NT2/D1 (cell line): ENCODE measurements around the gene PDLIM5.

ENCODE experiments used
- SUZ12 ChIP-seq: IDR thresholded peaks from 2 replicates; pipeline ENCODE4 v1.6.1; 2011; ENCODE audit not compliant: insufficient read length, insufficient read depth; ENCODE audit errors: extremely low read depth
- YY1 ChIP-seq: IDR thresholded peaks from 2 replicates; pipeline ENCODE4 v1.6.1; 2011; ENCODE audit not compliant: insufficient read length, insufficient read depth
- ZNF274 ChIP-seq: IDR thresholded peaks from 2 replicates; pipeline ENCODE4 v1.6.1; 2011; ENCODE audit warnings: mild to moderate bottlenecking, low read depth, low read length

GRCh38 chr4:94629837-94630236, 178.1 kb downstream of the PDLIM5 start:
- TF ChIP-seq YY1 (no peak), ZNF274 (no peak), SUZ12 (no peak)
